HEK293 (cell line): ENCODE data around the gene MITF.

Experiments
- CTCF ChIA-PET: fragments of 350-600 bp; formaldehyde crosslinking; extraction: SDS; loops from one replicate; lab custom pipeline; 2021; ENCODE audit warnings: antibody characterized with exemption; lab: Yijun Ruan, JAX
- POLR2A ChIA-PET: fragments of 300-600 bp; formaldehyde crosslinking; extraction: SDS; loops from one replicate; lab custom pipeline; 2020; ENCODE audit warnings: antibody characterized with exemption, inconsistent platforms; lab: Yijun Ruan, JAX
- H3K27ac ChIP-seq: fragments of 200-500 bp; sonication (Bioruptor generic); 2 replicates; pipeline ENCODE4 v1.5.1; 2014; ENCODE audit warnings: low read depth, low read length, control low read depth, inconsistent platforms; ENCODE audit errors: extremely low read depth
- H3K36me3 ChIP-seq, 2 experiments: fragments of 200-500 bp in 1 of 2; sonication (Bioruptor generic) in 1 of 2; 1 replicate in 1 of 2; 2 replicates in 1 of 2; pipeline ENCODE4 v1.5.1; 2014 to 2017; ENCODE audit warnings: inconsistent platforms in 2 of 2, low read length in 2 of 2; ENCODE audit not compliant: control insufficient read depth in 2 of 2, insufficient read depth in 1 of 2
- H3K4me1 ChIP-seq: fragments of 200-500 bp; sonication (Bioruptor generic); 2 replicates; pipeline ENCODE4 v1.5.1; 2014; ENCODE audit warnings: mild to moderate bottlenecking, low read length, inconsistent platforms; ENCODE audit not compliant: control insufficient read depth, insufficient read depth
- H3K4me3 ChIP-seq: 2 replicates; pipeline ENCODE4 v1.5.1; 2011; ENCODE audit warnings: low read depth, mild to moderate bottlenecking, control low read depth, low read length, moderate library complexity
- H3K9me3 ChIP-seq: fragments of 200-500 bp; sonication (Bioruptor generic); 2 replicates; pipeline ENCODE4 v1.5.1; 2014; ENCODE audit warnings: low read depth, low read length, inconsistent platforms; ENCODE audit not compliant: control insufficient read depth, insufficient read depth
- KLF10 ChIP-seq: fragments of 450-650 bp; IDR thresholded peaks from 2 replicates; pipeline ENCODE4 v1.5.1; 2018; ENCODE audit warnings: missing biosample characterization, mild to moderate bottlenecking, missing genetic modification characterization
- OSR2 ChIP-seq: fragments of 450-650 bp; formaldehyde crosslinking; IDR thresholded peaks from 2 replicates; pipeline ENCODE4 v1.5.1; 2016; ENCODE audit warnings: missing biosample characterization, missing genetic modification characterization
- PRDM1 ChIP-seq: fragments of 450-650 bp; formaldehyde crosslinking; IDR thresholded peaks from 2 replicates; pipeline ENCODE4; 2016; ENCODE audit warnings: missing biosample characterization, missing genetic modification characterization
- PRDM6 ChIP-seq: fragments of 450-650 bp; formaldehyde crosslinking; IDR thresholded peaks from 2 replicates; pipeline ENCODE4 v1.5.1; 2017; ENCODE audit warnings: missing biosample characterization, missing genetic modification characterization
- SALL2 ChIP-seq: fragments of 450-650 bp; formaldehyde crosslinking; IDR thresholded peaks from 2 replicates; pipeline ENCODE4 v1.5.0; 2017; ENCODE audit warnings: missing biosample characterization, mild to moderate bottlenecking, missing genetic modification characterization, borderline replicate concordance
- ZFP41 ChIP-seq: fragments of 450-650 bp; formaldehyde crosslinking; IDR thresholded peaks from 2 replicates; pipeline ENCODE4 v1.5.1; 2016; ENCODE audit warnings: missing biosample characterization, missing genetic modification characterization, borderline replicate concordance
- ZIC2 ChIP-seq: fragments of 450-650 bp; formaldehyde crosslinking; IDR thresholded peaks from 2 replicates; pipeline ENCODE4 v1.5.1; 2016; ENCODE audit warnings: missing biosample characterization, missing genetic modification characterization
- ZNF148 ChIP-seq: fragments of 450-650 bp; formaldehyde crosslinking; IDR thresholded peaks from 2 replicates; pipeline ENCODE4 v1.5.0; 2017; ENCODE audit warnings: missing biosample characterization, missing genetic modification characterization, borderline replicate concordance
- ZNF16 ChIP-seq: fragments of 450-650 bp; formaldehyde crosslinking; IDR thresholded peaks from 2 replicates; pipeline ENCODE4 v1.5.1; 2016; ENCODE audit warnings: low read depth, missing biosample characterization, missing genetic modification characterization
- ZNF184 ChIP-seq: fragments of 450-650 bp; IDR thresholded peaks from 2 replicates; pipeline ENCODE4 v1.5.1; 2018; ENCODE audit warnings: missing biosample characterization, mild to moderate bottlenecking, missing genetic modification characterization
- ZNF354C ChIP-seq: fragments of 450-650 bp; formaldehyde crosslinking; IDR thresholded peaks from 2 replicates; pipeline ENCODE4 v1.5.1; 2016; ENCODE audit warnings: missing biosample characterization, missing genetic modification characterization, low read depth, borderline replicate concordance
- ZNF658 ChIP-seq: fragments of 450-650 bp; formaldehyde crosslinking; IDR thresholded peaks from 2 replicates; pipeline ENCODE4; 2016; ENCODE audit warnings: missing biosample characterization, missing genetic modification characterization
- ZNF664 ChIP-seq: fragments of 450-650 bp; formaldehyde crosslinking; IDR thresholded peaks from 2 replicates; pipeline ENCODE4 v1.5.1; 2016; ENCODE audit warnings: missing biosample characterization, missing genetic modification characterization
- ZNF670 ChIP-seq: fragments of 450-650 bp; formaldehyde crosslinking; IDR thresholded peaks from 2 replicates; pipeline ENCODE4 v1.5.1; 2016; ENCODE audit warnings: missing biosample characterization, missing genetic modification characterization, low read depth
- ZNF707 ChIP-seq: fragments of 450-650 bp; formaldehyde crosslinking; IDR thresholded peaks from 2 replicates; pipeline ENCODE4 v1.5.1; 2016; ENCODE audit warnings: missing biosample characterization, missing genetic modification characterization
- ZNF785 ChIP-seq: fragments of 450-650 bp; formaldehyde crosslinking; IDR thresholded peaks from 2 replicates; pipeline ENCODE4 v1.5.1; 2016; ENCODE audit warnings: missing biosample characterization, missing genetic modification characterization
- TF ChIP-seq, protein P1 (sequence below): sonication (generic); formaldehyde crosslinking; IDR thresholded peaks from 2 replicates; pipeline ENCODE4 v1.8.1; 2022; ENCODE audit warnings: mild to moderate bottlenecking, moderate library complexity, missing genetic modification reagents
- TF ChIP-seq, protein P2 (sequence below): fragments of 450-650 bp; formaldehyde crosslinking; IDR thresholded peaks from 2 replicates; pipeline ENCODE4 v1.5.1; 2016; ENCODE audit warnings: missing biosample characterization, missing genetic modification characterization
- TF ChIP-seq, protein P3 (sequence below): fragments of 450-650 bp; formaldehyde crosslinking; IDR thresholded peaks from 2 replicates; pipeline ENCODE4 v1.5.1; 2016; ENCODE audit warnings: missing biosample characterization, missing genetic modification characterization

MITF gene

GRCh38 chr3:69761896-69762767, 22.9 kb downstream of the MITF start:
- POLR2A ChIA-PET, result interaction anchor here (0.9 kb wide), 1 partner anchor 23 kb away, joined by 4 read pairs; the partner anchor contains the start of gene MITF
- H3K4me1 ChIP-seq, result peaks cover 4% of the 10 kb centered on the region; the same call in 1 of the 2 replicates
- no peak overlapping the region for H3K27ac ChIP-seq
- no peak overlapping the region for H3K4me3 ChIP-seq
- H3K36me3 ChIP-seq, result no peaks in the 10 kb centered on the region
- TF ChIP-seq ZNF658 (tag by site-specific recombination), result no peak
- no peak for TF ChIP-seq ZNF785
- TF ChIP-seq ZNF148, result no peak
- TF ChIP-seq ZNF707 (tag by site-specific recombination), result no peak
- no peak for TF ChIP-seq ZNF670 (tag by site-specific recombination)
- no peak for TF ChIP-seq KLF10
- TF ChIP-seq, protein P1, sequence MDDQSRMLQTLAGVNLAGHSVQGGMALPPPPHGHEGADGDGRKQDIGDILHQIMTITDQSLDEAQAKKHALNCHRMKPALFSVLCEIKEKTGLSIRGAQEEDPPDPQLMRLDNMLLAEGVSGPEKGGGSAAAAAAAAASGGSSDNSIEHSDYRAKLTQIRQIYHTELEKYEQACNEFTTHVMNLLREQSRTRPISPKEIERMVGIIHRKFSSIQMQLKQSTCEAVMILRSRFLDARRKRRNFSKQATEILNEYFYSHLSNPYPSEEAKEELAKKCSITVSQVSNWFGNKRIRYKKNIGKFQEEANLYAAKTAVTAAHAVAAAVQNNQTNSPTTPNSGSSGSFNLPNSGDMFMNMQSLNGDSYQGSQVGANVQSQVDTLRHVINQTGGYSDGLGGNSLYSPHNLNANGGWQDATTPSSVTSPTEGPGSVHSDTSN (CRISPR knock-in tag), result no peak
- no peak for TF ChIP-seq ZNF16 (tag by site-specific recombination)
- TF ChIP-seq OSR2 (tag by site-specific recombination), result no peak
- TF ChIP-seq, protein P2, sequence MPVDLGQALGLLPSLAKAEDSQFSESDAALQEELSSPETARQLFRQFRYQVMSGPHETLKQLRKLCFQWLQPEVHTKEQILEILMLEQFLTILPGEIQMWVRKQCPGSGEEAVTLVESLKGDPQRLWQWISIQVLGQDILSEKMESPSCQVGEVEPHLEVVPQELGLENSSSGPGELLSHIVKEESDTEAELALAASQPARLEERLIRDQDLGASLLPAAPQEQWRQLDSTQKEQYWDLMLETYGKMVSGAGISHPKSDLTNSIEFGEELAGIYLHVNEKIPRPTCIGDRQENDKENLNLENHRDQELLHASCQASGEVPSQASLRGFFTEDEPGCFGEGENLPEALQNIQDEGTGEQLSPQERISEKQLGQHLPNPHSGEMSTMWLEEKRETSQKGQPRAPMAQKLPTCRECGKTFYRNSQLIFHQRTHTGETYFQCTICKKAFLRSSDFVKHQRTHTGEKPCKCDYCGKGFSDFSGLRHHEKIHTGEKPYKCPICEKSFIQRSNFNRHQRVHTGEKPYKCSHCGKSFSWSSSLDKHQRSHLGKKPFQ (tag by site-specific recombination), result no peak
- TF ChIP-seq PRDM1 (tag by site-specific recombination), result no peak
- no peak for TF ChIP-seq ZNF354C (tag by site-specific recombination)
- TF ChIP-seq ZFP41 (tag by site-specific recombination), result no peak
- TF ChIP-seq ZIC2, result no peak
- TF ChIP-seq PRDM6 (tag by site-specific recombination), result no peak
- no peak for TF ChIP-seq ZNF184 (tag by site-specific recombination)
- TF ChIP-seq SALL2 (tag by site-specific recombination), result no peak
- TF ChIP-seq ZNF664, result no peak
- TF ChIP-seq, protein P3, sequence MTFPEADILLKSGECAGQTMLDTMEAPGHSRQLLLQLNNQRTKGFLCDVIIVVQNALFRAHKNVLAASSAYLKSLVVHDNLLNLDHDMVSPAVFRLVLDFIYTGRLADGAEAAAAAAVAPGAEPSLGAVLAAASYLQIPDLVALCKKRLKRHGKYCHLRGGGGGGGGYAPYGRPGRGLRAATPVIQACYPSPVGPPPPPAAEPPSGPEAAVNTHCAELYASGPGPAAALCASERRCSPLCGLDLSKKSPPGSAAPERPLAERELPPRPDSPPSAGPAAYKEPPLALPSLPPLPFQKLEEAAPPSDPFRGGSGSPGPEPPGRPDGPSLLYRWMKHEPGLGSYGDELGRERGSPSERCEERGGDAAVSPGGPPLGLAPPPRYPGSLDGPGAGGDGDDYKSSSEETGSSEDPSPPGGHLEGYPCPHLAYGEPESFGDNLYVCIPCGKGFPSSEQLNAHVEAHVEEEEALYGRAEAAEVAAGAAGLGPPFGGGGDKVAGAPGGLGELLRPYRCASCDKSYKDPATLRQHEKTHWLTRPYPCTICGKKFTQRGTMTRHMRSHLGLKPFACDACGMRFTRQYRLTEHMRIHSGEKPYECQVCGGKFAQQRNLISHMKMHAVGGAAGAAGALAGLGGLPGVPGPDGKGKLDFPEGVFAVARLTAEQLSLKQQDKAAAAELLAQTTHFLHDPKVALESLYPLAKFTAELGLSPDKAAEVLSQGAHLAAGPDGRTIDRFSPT (tag by site-specific recombination), result no peak
- no peaks in the 10 kb centered on the region for H3K9me3 ChIP-seq
- CTCF ChIA-PET, result interaction anchor here (0.6 to 0.8 kb wide), 3 partner anchors 29 to 61 kb away, joined by 3 read pairs; no protein-coding TSS in a partner anchor
